ENCODE data around the gene IFI27. TPM values are rescaled to one million over a fixed set of nuclear protein-coding genes. Genes with fewer than 3 reads are reported as not detected.

Gene IFI27
- polyA plus RNA-seq, 1 of the 3 experiments (the other 2 are of a cell fraction) = 1.2 TPM

DNA sequence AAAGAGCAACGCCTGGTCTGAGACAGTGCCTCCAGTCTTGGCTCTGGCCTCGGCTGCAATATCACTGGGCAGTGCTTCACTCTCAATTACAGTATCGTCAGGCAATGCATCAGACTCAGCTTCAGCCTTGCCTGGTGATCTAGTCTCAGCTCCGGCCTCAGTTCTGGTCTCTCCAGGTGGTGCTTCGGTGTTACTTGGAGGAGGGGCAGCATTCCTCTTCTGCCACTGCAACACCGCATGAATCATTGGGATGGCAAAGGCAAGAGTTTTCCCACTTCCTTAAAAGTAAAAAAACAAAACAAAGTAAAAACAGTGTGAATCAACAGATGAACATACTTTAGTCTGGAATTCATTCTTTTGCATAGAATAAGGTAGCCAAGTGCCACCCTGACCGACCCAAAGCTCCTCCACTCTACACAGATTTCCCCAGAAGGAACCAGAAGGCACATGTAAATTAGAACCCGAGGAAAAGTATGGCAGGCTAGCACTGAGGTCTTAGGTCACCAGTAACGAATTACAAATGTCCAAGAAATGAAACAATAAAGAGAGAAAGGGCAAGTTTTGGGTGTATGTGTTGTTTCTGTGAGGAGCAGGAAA lies 48.1 kb upstream of the IFI27 start:
- Histone ChIP-seq H4K20me1 (ENCODE audit: insufficient read depth) (peaks cover 45% of the 10 kb centered on the region), H3K4me2 (peak overlapping the region; percentile 40; the same call in 1 of the 2 replicates), H3K4me1 (ENCODE audit: control insufficient read depth in 1 of 2, insufficient read depth in 2 of 2, low read depth in 1 of 2, low read length in 1 of 2) (peaks cover 8 to 10% of the 10 kb centered on the region in 2 experiments; a peak in 2 of 4 replicates), H3K79me2 (ENCODE audit: insufficient read depth) (peaks cover 67% of the 10 kb centered on the region), H2AFZ (ENCODE audit: low read depth) (no peak overlapping the region), H3F3A (replicated peaks; ENCODE audit: insufficient read depth) (no peaks in the 10 kb centered on the region), H3K27me3 (ENCODE audit: insufficient read depth) (no peaks in the 10 kb centered on the region), H3K27ac (ENCODE audit: low read depth in 2 of 2, low read length in 1 of 2) (no peak overlapping the region), H3K9me3 (no peaks in the 10 kb centered on the region), H3K9me2 (no peaks in the 10 kb centered on the region), H3K4me3 (ENCODE audit: low read depth in 2 of 2, low read length in 1 of 2) (no peak overlapping the region), H3K9ac (no peak overlapping the region), H3K36me3 (replicated peaks in 1 of 2; ENCODE audit: control insufficient read depth in 1 of 2, insufficient read depth in 2 of 2, low read length in 1 of 2) (peaks cover 50% of the 10 kb centered on the region in 2 experiments)
- ChIA-PET POLR2A (no interaction called here), CTCF (interaction anchor here (0.8 to 1.8 kb wide), 4 partner anchors 12 to 74 kb away, joined by 3 to 5 read pairs (median 4); no protein-coding TSS in a partner anchor)
- no peak for DNase-seq
- 89% methylated on average over 9 of the region's 9 CpGs for WGBS (ENCODE audit: low lambda C conversion rate)
- TF ChIP-seq JUND (IDR thresholded peaks at IDR 0.05) (no peak), SMC3 (IDR thresholded peaks at IDR 0.05; ENCODE audit: low read depth, low read length) (no peak), FOXJ3 (CRISPR knock-in tag; IDR thresholded peaks at IDR 0.05) (no peak), TEAD4 (IDR thresholded peaks at IDR 0.05; ENCODE audit: borderline replicate concordance, insufficient read depth) (no peak), TCF12 (IDR thresholded peaks at IDR 0.05) (0 out of 2 replicates have a peak, but pooled peaks have one; percentile 22), FOSL2 (IDR thresholded peaks at IDR 0.05; ENCODE audit: borderline replicate concordance, low read depth) (0 out of 2 replicates have a peak, but pooled peaks have one; percentile 42), EZH2phosphoT487 (IDR thresholded peaks at IDR 0.05; ENCODE audit: borderline replicate concordance, low read depth) (no peak), NFIC (IDR thresholded peaks at IDR 0.05; ENCODE audit: borderline replicate concordance) (no peak)
- TF ChIP-seq, protein P1, sequence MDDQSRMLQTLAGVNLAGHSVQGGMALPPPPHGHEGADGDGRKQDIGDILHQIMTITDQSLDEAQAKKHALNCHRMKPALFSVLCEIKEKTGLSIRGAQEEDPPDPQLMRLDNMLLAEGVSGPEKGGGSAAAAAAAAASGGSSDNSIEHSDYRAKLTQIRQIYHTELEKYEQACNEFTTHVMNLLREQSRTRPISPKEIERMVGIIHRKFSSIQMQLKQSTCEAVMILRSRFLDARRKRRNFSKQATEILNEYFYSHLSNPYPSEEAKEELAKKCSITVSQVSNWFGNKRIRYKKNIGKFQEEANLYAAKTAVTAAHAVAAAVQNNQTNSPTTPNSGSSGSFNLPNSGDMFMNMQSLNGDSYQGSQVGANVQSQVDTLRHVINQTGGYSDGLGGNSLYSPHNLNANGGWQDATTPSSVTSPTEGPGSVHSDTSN (IDR thresholded peaks at IDR 0.05) = no peak

DNA sequence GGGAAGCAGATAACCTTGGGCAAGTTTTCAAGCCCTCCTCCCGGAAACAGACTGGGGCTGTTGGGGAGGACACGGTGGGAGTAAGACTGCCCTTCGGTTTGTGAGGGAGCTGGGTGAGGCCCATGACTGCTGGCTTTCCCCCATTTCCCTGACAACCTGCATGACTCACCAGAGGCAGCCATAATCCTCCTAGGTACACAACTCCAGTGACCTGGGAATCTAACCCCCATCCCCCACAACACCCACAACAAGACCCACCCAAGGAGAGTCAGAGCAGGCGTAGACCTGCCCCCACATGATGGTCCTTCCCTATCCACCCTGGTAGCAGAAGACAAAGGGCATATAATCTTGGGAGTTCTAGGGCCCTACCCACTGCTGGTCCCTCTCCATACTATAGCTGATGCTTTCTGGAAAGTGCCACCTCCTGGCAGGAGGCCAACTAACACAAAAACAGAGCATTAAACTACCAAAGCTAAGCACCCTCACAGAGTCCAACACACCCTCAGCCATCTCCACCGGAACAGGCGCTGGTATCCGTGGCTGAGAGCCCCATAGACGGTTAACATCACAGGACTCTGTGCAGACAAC lies 44.4 kb upstream of the IFI27 start:
- ChIA-PET POLR2A (no interaction called here), CTCF (interaction anchor here (0.9 to 2.6 kb wide), 6 partner anchors 9 to 71 kb away, joined by 3 to 14 read pairs (median 4); no protein-coding TSS in a partner anchor)
- TF ChIP-seq SIN3A (IDR thresholded peaks at IDR 0.05; ENCODE audit: borderline replicate concordance, low read depth, low read length) (no peak), JUND (IDR thresholded peaks at IDR 0.05) (no peak), YY1 (IDR thresholded peaks at IDR 0.05; ENCODE audit: low read depth) (no peak), FOXM1 (IDR thresholded peaks at IDR 0.05; ENCODE audit: low read depth) (no peak), MEF2A (IDR thresholded peaks at IDR 0.05; ENCODE audit: borderline replicate concordance, low read depth) (no peak), CHD2 (IDR thresholded peaks at IDR 0.05; ENCODE audit: low read length, partially characterized antibody) (no peak), TAF1 (IDR thresholded peaks at IDR 0.05; ENCODE audit: borderline replicate concordance, low read depth, low read length) (no peak), MXI1 (IDR thresholded peaks at IDR 0.05; ENCODE audit: low read depth, low read length) (no peak)
- TF ChIP-seq, protein P2, sequence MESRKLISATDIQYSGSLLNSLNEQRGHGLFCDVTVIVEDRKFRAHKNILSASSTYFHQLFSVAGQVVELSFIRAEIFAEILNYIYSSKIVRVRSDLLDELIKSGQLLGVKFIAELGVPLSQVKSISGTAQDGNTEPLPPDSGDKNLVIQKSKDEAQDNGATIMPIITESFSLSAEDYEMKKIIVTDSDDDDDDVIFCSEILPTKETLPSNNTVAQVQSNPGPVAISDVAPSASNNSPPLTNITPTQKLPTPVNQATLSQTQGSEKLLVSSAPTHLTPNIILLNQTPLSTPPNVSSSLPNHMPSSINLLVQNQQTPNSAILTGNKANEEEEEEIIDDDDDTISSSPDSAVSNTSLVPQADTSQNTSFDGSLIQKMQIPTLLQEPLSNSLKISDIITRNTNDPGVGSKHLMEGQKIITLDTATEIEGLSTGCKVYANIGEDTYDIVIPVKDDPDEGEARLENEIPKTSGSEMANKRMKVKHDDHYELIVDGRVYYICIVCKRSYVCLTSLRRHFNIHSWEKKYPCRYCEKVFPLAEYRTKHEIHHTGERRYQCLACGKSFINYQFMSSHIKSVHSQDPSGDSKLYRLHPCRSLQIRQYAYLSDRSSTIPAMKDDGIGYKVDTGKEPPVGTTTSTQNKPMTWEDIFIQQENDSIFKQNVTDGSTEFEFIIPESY (IDR thresholded peaks at IDR 0.05; ENCODE audit: borderline replicate concordance, low read depth) = no peak
- TF ChIP-seq, protein P1 (IDR thresholded peaks at IDR 0.05) = no peak
- TF ChIP-seq, protein P3, sequence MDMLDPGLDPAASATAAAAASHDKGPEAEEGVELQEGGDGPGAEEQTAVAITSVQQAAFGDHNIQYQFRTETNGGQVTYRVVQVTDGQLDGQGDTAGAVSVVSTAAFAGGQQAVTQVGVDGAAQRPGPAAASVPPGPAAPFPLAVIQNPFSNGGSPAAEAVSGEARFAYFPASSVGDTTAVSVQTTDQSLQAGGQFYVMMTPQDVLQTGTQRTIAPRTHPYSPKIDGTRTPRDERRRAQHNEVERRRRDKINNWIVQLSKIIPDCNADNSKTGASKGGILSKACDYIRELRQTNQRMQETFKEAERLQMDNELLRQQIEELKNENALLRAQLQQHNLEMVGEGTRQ (IDR thresholded peaks at IDR 0.05; ENCODE audit: borderline replicate concordance, low read depth, low read length) = no peak
- TF ChIP-seq, protein P4, sequence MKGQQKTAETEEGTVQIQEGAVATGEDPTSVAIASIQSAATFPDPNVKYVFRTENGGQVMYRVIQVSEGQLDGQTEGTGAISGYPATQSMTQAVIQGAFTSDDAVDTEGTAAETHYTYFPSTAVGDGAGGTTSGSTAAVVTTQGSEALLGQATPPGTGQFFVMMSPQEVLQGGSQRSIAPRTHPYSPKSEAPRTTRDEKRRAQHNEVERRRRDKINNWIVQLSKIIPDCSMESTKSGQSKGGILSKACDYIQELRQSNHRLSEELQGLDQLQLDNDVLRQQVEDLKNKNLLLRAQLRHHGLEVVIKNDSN (IDR thresholded peaks at IDR 0.05; ENCODE audit: borderline replicate concordance, low read depth) = no peak
- H3K4me1 ChIP-seq (ENCODE audit: control insufficient read depth in 1 of 2, insufficient read depth in 2 of 2, low read depth in 1 of 2, low read length in 1 of 2) = peaks cover 8 to 10% of the 10 kb centered on the region in 2 experiments; a peak in 2 of 4 replicates
- no peaks in the 10 kb centered on the region for H3K27me3 ChIP-seq (ENCODE audit: insufficient read depth)
- H3K4me3 ChIP-seq (ENCODE audit: low read depth in 2 of 2, low read length in 1 of 2) = no peak overlapping the region
- H4K20me1 ChIP-seq (ENCODE audit: insufficient read depth) = peaks cover 48% of the 10 kb centered on the region
- no peak overlapping the region; a peak in 1 of 4 replicates for H3K27ac ChIP-seq (ENCODE audit: low read depth in 2 of 2, low read length in 1 of 2)
- no peak overlapping the region for H3K4me2 ChIP-seq
- H3K9me3 ChIP-seq = no peaks in the 10 kb centered on the region
- H3K36me3 ChIP-seq (replicated peaks in 1 of 2; ENCODE audit: control insufficient read depth in 1 of 2, insufficient read depth in 2 of 2, low read length in 1 of 2) = peaks cover 15 to 19% of the 10 kb centered on the region in 2 experiments
- H3K9me2 ChIP-seq = no peaks in the 10 kb centered on the region
- no peak overlapping the region for H3K9ac ChIP-seq
- DNase-seq = no peak
- no peak overlapping the region for H2AFZ ChIP-seq (ENCODE audit: low read depth)
- peaks cover 92% of the 10 kb centered on the region for H3K79me2 ChIP-seq (ENCODE audit: insufficient read depth)
- no peaks in the 10 kb centered on the region for H3F3A ChIP-seq (replicated peaks; ENCODE audit: insufficient read depth)
- 93% methylated on average over 7 of the region's 8 CpGs for WGBS (ENCODE audit: low lambda C conversion rate)
